GM21390 (cell line): ENCODE results near the gene DOCK3.
"Not testable (repeated sequence)": the region's sequence is repeated elsewhere in the genome, so short reads cannot be mapped to it uniquely, and the experiment has no call there.

ENCODE experiments used
- ATAC-seq: cut with Tn5 transposase; IDR thresholded peaks from one replicate; pipeline ENCODE4 v1.9.1; 2021; ENCODE audit not compliant: unreplicated experiment

Gene DOCK3

GRCh38 chr3:51382947-51383578 is 708.3 kb downstream of the DOCK3 start:
- no peak for ATAC-seq

GRCh38 chr3:51384055-51384725 is 709.5 kb downstream of the DOCK3 start:
- ATAC-seq: no peak

GRCh38 chr3:51384726-51385473 is 710.2 kb downstream of the DOCK3 start, which contains the start of gene MANF:
TSS of gene MANF (plus strand) at chr3:51385291. CDS start at chr3:51385343, 52 bp downstream.
- ATAC-seq: peak; percentile 97

DNA sequence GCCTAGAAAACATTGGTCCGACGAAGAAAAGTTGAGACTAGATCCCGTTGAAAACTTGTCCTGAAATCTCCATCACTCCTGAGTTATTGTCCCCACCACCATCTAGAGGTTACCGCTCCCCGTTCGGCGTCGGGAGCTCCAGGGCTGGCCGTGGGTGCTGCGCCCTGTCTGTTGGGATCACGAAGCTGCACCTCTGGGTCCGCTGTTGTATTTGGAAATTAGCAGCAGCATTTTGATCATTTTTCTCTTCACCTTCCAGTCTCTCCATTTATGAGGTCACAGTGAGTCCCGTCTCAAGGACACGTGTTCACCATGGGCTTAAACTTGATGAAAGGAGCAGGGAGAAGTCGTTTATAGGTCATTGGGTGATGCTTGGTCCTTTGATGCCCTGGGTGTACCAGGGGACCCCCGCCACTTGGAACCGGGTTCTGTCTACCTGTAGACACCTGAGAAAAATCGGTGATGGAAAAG is 710.9 kb downstream of the DOCK3 start:
- no peak for ATAC-seq

DNA sequence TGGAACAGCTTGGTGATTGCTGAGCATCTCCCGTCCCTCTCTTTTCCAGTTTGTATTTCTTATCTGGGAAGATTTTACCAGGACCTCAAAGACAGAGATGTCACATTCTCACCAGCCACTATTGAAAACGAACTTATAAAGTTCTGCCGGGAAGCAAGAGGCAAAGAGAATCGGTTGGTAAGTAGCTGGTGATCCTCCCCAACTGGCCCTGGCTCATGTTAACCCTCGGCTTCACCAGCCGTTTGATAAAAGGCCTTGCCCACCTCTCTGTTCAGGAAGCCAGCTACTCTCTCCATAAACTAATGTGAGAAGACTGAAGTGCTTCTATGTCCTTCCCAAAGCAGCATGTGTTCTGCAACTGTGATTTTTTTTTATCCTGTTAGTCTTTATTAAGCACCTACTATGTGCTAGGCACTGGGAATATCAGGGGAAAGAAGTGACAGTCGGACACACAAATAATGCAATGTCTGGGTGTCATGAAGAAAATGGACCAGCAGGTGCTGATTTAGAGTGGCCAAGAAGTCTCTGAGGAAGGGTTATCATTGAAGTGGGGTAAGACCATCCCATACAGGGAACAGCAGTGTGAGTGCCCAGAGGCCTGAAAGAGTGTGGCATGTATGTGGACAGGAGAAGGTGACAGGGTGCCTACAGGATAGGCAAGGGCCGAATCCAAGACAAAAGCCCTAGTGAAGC is 711.6 kb downstream of the DOCK3 start:
- no peak for ATAC-seq

GRCh38 chr3:51386852-51387229 is 712.1 kb downstream of the DOCK3 start:
- ATAC-seq: no peak

- not testable (repeated sequence) for ATAC-seq
These were observed 712.6 kb downstream of the DOCK3 start for GRCh38 chr3:51387281-51387680.

DNA sequence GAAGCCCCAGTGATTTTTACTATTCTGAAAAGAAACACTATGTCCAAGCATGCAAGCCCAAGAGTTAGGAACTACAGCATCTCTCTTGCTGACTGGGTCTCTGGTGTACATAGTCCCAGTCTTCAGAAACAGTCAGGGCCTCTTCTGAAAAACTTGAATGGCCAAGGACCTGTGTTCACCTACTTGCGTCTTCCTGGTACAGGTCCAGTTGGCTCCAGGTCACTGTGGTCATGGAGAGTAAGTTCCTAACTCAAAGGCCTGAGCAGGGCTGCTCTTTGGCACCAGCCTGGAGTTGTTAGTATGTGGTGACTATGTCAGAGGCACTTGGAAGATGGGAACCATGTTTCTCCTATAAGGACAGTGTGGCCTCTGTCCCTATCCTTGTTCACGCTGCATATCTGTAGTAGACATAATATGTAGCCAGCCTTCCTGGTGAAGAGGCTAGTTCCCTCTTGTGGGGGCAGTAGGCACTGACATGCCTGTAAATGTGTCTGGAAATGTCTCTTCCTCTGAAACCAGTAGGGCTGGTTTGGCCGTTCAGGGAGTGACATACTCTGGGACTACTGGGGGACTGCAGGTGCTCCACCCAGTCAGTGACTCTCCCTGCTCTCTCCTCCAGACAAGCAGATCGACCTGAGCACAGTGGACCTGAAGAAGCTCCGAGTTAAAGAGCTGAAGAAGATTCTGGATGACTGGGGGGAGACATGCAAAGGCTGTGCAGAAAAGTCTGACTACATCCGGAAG is 713.7 kb downstream of the DOCK3 start:
- ATAC-seq: no peak

DNA sequence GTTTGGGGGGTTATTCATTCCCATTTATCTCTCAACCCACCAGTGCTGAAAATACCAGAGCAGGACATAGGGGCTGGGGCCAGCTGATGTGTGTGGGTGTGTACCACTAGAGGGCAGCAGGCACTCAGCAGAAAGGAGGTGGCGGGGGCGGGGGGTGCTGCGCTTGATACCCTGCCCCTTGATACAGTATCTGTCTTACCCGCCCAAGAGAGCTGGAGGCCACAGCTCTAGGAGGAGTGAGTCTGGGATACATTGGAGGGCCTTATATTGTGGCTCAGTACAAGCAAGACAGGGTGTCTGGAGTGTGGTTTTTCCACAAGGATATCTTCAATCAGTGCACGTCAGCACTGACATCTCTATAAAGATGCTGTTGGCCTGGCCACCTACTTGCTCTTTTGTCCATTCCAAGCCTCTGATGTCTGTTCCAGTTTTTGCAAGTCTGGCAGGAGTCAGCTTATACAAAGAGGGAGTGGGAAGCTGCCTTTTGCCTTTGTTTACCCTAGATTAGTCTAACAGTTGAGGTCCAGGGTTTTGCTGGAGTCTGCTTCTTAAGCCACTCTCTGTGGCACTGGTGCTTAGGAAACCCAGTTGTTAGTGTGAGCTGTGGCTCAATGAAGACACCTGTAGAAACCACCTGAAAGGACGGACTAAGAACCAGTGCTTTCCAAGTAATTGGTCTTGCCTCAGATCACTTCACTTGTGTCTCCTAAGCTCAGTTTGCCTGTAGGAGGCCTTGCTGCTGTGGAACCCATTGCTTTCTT is 714.9 kb downstream of the DOCK3 start:
- ATAC-seq: no peak

DNA sequence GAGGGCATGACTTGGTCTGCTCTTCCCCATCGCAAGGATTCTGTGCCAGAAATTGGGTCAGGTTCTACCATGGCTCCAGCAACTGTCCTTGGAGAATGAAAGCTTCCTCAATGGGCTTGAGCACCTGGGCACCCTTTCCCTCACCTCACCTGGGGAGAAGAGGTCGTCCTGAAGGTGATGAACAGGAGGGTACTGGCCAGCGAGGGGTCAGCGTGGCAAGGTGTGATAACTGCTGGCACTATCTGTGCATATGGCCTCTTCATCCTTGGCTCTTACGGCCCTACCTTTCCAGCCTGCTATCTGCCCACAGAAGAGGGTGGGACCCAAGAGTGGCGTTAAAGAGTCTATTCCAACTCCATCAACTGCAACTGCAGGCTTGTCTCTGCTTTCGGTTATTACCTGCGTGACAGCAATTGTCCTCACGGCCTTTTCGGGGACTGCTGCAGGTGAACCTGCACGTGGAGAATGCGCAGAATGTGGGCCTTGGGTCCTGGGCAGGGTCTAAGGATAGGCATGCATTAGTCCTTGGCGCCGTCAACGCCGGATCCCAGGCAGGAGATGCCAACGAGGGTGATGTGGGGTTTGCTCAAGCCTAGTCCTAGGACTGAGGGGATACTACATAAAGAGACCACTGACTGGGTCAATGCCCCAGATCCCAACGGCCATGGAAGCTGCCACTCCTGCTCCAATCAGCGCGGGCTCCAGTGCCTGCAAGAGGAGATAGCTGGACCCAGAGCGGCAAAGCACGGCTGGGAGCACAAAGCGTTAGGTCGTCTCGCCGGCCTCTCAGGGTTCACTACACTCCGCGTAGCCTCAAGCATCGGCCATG is 715.7 kb downstream of the DOCK3 start:
- ATAC-seq: no peak

DNA sequence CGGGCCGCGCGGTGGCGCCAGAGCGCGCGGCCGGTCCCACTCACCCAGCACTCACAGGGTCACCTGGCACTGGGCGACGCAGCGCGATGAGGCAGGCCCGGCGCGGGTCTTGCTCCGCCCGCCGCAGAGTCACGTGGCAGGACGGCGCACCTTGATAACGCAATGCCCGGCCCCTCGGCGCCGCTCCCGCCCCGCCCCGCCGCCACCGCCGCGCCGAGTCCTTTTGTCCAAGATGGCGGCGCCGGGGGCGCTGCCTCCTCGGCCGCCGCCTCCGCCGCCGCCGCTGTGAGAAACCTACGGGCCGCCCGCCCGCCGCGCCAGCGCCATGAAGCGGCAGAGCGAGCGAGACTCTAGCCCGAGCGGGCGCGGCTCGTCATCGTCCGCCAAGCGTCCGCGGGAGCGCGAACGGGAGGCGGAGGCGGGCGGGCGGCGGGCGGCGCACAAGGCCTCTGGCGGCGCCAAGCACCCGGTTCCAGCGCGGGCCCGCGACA is 716.4 kb downstream of the DOCK3 start, which contains the start of gene RBM15B:
RBM15B (plus strand) TSS at position 211 of the 491 bp plus-strand sequence; CDS start at position 326, 115 bp downstream.
- peak; percentile 95 for ATAC-seq

GRCh38 chr3:51391566-51392354 is 717.0 kb downstream of the DOCK3 start:
- peak; percentile 13 for ATAC-seq

DNA sequence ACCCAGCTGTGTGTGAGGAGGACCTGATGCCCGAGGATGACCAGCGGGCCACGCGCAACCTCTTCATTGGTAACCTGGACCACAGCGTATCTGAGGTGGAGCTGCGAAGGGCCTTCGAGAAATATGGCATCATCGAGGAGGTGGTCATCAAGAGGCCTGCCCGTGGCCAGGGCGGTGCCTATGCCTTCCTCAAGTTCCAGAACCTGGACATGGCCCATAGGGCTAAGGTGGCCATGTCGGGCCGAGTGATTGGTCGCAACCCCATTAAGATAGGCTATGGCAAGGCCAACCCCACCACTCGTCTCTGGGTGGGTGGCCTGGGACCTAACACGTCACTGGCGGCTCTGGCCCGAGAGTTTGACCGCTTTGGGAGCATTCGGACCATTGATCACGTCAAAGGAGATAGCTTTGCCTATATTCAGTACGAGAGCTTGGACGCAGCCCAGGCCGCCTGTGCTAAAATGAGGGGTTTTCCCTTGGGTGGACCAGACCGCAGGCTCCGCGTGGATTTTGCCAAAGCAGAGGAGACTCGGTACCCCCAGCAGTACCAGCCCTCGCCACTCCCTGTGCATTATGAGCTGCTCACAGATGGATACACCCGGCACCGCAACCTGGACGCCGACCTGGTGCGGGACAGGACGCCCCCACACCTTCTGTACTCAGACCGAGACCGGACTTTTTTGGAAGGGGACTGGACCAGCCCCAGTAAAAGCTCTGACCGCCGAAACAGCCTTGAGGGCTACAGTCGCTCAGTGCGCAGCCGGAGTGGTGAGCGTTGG is 717.8 kb downstream of the DOCK3 start:
- ATAC-seq: no peak

- ATAC-seq: no peak
These were observed 718.4 kb downstream of the DOCK3 start for GRCh38 chr3:51393134-51393495.

DNA sequence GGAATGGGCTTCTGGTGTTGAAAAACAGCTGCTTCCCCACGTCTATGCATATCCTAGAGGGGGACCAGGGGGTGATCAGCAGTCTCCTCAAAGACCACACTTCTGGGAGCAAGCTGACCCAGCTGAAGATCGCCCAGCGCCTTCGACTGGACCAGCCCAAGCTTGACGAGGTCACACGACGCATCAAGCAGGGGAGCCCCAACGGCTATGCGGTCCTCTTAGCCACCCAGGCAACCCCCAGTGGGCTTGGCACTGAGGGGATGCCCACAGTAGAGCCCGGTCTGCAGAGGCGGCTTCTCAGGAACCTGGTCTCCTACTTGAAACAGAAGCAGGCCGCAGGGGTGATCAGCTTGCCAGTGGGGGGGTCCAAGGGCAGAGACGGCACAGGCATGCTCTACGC is 718.8 kb downstream of the DOCK3 start:
- ATAC-seq: no peak

- no peak for ATAC-seq
These were observed 719.8 kb downstream of the DOCK3 start for GRCh38 chr3:51394541-51394940.

DNA sequence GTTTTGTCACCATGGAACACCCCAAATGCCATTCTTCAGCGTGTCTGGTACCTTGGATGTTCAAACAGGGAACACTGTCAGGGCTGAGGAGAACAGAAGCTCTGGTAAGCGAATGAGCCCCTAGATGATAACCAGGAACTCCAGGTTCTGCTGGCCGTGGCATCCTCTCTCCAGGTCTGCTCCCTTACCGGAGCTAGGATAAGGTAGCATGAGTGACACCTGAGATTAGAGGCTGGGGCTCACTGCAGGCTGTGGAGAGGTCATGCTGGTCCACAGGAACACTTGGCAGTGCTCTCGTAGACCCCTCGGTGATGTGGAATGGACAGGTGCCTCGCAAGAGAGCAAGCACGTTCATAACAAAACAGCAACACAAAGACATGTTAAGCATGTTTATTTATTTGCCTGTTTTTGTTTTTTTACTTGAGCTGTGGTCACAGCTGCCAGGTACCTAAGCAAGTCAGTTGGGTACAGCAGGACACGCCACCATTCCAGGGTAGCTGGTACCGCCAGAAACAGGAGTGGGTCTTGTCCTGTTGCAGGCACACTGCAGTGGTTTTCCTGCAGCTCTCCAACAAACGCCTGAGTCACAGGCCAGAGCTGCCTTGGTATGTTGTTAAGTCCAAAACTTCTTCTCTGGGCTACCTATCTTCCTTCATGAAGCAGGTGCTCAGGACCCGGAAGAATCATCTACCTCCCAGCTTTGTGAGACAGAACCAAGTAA is 720.9 kb downstream of the DOCK3 start:
- ATAC-seq: no peak
